GM21447 (cell line): ENCODE measurements around the gene KRTAP5-6.

Source experiments
- ATAC-seq: cut with Tn5 transposase; IDR thresholded peaks from one replicate; pipeline ENCODE4 v1.9.1; 2021; ENCODE audit not compliant: unreplicated experiment

KRTAP5-6 gene

DNA sequence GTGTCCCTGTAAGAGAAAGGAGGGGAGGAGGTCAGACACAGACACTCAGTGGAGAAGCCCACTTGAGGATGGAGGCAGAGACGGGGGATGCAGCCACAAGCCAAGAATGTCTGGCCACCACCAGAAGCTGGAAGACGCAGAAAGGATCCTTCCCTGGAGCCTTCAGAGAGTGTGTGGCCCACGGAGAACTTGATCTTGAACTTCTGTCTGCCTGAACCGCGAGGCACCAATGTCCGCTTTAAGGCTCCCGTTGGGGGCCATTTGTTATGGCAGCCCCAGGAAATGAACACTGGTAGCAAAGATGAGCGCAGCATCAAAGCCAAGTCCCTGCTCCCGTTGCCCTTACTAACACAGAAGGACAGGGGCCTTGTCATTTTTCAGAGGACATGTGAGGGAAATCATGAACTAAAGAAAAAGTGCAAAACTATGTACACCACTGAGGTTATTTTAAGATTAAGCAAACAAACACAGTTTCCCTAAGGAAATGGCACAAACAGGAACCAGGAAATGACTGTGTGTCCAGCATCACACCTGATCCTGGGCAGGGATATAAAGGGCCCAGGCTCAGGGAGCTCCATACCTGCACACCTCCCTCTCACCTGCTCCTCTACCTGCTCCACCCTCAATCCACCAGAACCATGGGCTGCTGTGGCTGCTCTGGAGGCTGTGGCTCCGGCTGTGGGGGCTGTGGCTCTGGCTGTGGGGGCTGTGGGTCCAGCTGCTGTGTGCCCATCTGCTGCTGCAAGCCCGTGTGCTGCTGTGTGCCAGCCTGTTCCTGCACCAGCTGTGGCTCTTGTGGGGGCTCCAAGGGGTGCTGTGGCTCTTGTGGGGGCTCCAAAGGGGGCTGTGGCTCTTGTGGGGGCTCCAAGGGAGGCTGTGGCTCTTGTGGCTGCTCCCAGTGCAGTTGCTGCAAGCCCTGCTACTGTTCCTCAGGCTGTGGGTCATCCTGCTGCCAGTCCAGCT is at the start of gene KRTAP5-6:
Gene KRTAP5-6, plus strand, starts transcription at position 588 of the 963 bp plus-strand sequence. Its CDS starts 51 bp downstream, at position 639.
- ATAC-seq = no peak

- ATAC-seq = no peak
Observed at GRCh38 chr11:1647901-1648652, 48.9 kb upstream of the KRTAP5-6 start.

DNA sequence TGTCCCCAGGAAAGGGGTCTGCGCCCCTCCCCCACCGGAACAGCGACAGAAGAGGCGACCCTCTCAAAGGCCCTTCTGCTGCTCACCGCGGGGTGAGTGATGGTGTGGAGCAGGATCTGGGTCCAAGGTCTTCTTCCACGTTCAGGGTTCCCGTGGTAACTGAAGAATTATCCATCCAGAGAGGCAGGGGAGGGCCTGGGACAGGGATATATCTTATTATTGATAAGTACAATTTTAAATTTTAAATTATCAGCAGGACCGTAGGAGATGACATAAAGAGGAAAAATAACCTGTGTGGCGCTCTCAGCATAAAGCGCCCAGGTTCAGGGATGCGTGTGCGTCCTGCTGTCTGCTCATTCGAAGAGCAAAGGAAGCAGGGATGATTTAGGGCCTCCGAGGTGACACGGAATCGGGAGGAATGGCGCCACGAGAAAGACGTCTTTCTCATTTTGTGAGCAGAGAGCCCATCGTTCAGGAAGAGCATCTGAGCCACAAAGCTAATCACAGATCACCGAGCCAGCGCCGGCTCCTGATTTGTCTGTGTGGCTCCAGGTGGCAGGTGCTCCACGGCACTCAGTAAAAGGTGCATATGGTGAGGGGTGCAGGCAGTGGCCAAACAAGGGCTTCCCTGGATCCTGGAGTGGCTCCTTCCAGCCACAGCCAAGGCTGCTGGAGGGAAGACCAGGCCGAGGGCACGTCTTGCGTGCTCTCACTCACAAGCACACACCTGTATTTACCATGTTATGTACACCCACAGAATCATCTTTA is 48.2 kb upstream of the KRTAP5-6 start:
- ATAC-seq = no peak

- no peak for ATAC-seq
Observed at GRCh38 chr11:1650034-1650917, 46.7 kb upstream of the KRTAP5-6 start.

DNA sequence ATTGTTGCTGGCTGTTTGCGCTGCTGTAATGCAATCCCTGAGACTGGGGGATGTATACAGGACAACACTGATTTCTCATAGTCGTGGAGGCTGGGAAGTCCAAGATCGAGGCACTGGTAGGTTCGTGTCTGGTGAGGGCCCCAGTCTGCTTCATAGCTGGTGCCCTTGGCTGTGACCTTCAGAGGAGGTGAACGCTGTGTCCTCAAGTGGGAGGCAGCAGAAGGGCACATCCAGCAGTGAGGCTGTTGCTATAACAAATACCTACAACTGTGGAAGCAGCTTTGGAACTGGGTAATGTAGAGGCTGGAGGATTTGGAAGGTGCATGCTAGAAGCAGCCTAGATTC is 46.1 kb upstream of the KRTAP5-6 start:
- no peak for ATAC-seq

- no peak for ATAC-seq
Observed at GRCh38 chr11:1651411-1651980, 45.5 kb upstream of the KRTAP5-6 start.

DNA sequence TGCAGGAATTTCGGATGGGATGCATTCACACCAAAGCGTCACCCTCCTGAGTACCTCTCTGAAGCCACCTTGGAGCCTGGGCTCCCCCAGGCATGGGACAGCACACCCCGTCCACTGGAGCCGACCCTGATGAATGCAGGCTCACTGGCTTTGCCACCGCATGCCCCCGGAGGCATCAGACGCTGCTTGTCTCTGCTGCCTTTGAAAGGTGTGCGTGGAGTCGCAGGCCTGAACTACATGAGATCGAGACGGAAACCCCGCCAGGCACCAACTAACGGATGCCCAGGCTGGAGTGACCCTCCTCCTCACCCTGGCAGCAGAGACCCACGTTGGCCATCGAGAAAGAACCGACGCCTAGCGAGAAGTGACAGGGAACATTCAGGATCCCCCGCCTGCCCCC is 45.0 kb upstream of the KRTAP5-6 start:
- no peak for ATAC-seq

- ATAC-seq = no peak
Observed at GRCh38 chr11:1652442-1652770, 44.6 kb upstream of the KRTAP5-6 start.

DNA sequence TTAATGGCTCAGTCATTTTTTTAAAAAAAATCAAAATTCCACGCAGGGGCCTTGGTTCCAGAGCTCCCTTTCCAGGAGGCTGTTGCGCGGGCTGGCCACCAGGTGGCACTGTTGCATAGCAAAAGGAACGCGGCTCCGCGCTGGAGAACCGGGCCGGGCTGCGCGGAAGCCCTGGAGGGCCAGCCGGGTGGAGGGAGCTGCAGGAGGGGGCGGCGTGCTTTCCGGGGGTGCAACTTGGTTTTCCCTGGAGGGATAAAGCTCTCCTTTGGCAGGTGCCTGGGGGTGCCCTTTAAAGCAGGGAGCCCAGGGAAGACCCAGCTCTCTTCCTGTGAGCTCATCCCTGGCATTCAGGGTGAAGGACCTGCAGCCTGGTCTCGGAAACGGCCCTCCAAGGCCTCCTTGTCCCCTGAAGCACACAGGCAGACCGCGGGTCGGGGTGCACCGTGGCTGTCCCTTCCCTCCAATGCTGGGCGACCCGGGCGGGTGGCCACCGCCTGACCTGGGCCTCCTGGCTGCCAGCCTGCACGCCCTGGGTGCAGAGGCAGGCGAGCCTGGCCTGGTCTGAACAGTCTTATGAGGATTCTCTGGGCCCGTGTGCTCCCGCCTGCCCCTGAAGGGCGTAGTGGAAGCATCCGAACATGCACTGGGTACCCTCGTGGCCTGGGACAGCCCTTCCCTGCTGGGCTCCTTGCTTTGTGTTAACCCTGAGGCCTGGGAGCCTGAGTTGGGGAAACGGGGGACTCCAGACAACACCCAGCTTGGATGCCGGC is 44.0 kb upstream of the KRTAP5-6 start:
- ATAC-seq = no peak

DNA sequence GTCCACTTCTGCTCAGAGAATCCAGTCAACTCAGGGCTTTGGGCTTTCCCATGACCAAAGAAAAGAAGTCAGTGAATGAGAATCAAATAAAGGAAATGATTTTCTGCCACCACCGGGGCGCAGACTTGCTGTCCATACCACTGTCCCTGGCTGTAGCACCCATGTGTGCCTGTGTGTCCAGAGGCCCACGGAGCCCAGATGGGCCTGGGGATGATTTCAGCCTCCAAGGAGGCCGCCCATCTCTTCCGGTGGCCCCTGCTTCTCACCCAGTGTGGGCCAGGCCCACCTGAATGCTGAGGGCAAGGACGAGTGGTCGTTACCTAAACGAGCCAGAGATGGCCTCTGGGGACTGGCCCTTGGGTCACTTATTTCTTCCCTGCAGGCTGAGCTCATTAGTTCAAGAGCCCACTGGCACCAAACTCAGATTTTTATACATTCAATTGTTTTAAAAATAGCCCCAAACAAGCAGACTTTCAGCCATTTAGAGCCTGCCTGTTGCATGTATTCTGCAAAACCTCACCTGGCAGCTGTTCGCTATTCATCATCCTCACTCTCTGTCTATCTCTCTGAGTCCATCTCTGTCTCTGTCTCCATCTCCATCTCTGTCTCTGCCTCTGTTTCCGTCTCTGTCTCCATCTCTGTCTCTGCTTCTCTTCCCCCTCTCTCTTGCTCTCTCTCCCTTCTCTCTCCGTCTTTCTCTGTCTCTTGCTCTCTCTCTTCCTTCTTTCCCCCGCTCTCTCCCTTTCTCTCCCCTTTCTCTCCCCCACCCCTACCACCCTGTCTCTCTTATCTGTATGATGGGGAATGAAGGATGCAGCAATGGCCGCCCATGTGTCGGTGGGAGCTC is 43.2 kb upstream of the KRTAP5-6 start:
- no peak for ATAC-seq

- no peak for ATAC-seq
Observed at GRCh38 chr11:1654388-1655167, 42.4 kb upstream of the KRTAP5-6 start.

DNA sequence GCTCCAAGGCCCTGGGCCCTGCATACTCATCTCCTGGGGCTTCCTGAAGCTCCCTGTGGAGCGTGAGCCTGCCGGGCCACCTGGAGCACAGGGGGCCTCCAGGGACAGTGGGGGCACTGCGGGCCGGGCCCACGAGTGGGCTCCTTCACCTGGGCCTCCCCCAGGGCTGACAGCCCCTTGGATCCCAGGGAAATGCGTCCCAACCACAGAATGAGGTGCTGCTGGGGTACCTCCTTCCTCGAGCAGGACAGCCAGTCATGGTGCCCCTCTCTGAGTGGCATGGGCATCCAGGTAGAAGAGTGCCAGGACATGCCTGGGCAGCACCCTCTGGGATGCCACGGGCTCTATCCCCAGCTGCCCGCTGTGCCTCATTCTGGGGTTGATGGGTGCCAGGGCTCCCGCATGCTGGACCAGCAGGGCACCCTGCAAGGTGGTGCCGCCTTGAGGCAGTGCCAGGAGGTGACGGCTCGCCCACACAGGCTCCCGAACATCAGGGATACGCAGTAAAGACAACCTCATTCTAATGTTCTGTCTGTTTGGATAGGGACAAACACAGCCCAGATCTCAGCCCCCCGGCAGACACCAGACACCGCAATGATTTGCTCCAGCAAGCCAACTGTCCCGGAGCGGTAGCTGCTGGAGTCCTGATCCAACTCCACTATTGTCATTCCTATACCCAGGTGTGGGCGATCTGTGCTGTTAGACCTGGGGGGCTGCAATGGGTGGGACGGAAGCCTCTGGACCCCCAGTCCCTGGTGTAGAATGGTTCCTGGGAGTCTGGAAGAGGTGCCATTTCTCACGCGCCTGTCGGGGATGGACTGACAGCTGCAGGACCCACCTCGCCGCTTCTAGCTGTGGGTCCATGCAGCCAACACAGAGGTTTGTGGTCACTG is 41.6 kb upstream of the KRTAP5-6 start:
- no peak for ATAC-seq

GRCh38 chr11:1656061-1656441 is 40.9 kb upstream of the KRTAP5-6 start:
- ATAC-seq = no peak

- no peak for ATAC-seq
Observed at GRCh38 chr11:1656670-1657069, 40.3 kb upstream of the KRTAP5-6 start.

DNA sequence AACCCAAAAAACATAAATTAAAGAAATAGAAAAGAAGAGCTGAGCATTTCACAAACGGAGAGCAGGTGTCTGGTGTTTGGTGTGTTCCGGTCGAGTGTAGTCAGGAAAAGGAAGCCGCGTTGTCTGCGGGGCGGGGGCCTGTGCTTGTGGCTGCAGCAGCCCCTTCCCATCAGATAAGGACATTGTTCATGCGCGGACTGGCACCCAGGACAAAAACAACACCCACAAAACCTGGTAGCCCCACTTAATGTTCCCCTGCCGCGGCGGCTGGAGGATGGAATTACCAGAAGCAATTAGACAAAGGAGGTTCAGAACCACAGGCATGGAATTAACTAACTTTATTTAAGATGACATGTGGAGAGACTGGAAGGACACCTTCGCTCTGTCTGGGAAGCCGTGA is 37.5 kb upstream of the KRTAP5-6 start:
- ATAC-seq = no peak

DNA sequence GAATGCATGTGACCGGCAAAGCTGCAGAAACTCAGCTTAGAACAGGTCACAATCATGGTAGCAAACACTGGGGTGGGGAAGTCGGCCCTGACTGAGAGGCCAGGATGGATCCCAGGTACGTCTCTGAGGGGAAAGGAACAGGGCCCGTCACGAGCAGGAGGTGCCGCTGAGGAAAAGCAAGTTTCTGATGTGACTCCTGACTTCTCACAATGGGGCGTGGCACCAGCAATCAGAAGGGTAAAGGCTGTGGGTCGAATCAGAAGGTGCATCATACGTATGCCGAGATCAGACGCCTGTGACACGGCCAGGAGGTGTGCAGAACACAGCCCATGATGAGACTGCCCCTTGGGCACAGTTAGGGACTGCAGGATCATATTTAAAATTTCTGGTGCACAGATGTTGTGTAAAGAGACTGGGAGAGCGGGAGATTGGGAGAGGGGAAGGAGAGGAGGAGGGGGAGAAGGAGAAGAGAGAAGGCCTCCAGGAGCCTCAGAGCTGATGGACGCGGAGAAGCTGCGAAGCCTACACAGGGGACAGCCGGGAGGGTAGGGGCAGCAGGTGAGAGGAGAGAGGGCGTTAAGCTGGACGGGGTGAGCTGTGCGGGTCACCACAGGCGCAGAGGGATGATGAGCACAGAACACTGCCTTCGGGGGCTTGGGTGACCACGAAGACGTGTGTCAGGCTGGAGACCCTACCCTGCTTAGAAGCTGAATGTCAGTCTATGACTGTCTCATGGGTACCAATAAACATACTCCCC is 36.7 kb upstream of the KRTAP5-6 start:
- no peak for ATAC-seq
